Measurements from ENCODE around the gene ITPK1.

GRCh38 chr14:92930737-92931602, 184.8 kb downstream of the ITPK1 start:
- TF ChIP-seq CTCF (IDR thresholded peaks at IDR 0.05) (no peak), POLR2A (IDR thresholded peaks at IDR 0.05) (no peak)
